ENCODE data around the gene NCOA1.
"Not testable (repeated sequence)": the region's sequence is repeated elsewhere in the genome, so short reads cannot be mapped to it uniquely, and the experiment has no call there.

NCOA1 gene

DNA sequence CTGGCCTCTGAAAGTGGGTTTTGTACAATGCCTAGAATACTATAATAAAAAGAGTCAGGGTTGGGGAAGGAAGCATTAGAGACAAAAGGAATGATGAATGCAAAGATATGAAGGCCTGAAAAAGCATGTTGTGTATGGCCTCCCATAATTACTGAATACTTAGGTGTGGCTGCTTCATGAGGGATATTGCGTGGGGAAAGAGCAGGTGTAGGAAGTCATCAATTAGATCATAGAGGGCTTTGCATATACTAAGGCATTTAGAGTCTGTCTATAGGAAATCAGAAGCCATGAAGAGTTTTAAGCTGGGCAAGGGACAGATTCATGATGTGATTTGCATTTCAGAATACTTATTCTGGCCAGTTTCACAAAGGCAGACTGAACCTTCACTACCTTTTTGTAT is 48.2 kb downstream of the NCOA1 start:
- DNase-seq (ENCODE audit: low read depth): no peak

- DNase-seq (ENCODE audit: low read depth): no peak
These were observed 49.0 kb downstream of the NCOA1 start for GRCh38 chr2:24540011-24540477.

DNA sequence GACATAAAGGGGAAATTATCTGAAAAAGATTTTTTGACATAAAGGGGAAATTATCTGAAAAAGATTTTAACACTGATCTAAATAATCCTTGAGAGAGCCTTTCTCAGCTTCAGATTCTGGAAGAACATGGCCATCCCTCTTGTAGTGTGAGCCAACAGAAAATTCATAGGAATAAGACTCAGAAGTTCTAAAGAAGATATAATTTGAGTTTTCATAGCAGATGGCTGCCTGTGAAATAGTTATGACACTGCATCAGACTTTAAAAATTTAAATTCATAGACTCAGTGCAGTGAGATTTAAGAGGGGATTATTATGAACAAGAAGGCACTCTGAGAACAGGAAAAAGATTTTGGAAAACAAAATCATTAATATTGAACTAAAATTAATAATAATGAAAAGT is 50.6 kb downstream of the NCOA1 start:
- no peak for DNase-seq (ENCODE audit: low read depth)

GRCh38 chr2:24542269-24542872 is 51.3 kb downstream of the NCOA1 start:
- DNase-seq (ENCODE audit: low read depth): no peak

- DNase-seq (ENCODE audit: low read depth): no peak
These were observed 52.2 kb downstream of the NCOA1 start for GRCh38 chr2:24543252-24543651.

DNA sequence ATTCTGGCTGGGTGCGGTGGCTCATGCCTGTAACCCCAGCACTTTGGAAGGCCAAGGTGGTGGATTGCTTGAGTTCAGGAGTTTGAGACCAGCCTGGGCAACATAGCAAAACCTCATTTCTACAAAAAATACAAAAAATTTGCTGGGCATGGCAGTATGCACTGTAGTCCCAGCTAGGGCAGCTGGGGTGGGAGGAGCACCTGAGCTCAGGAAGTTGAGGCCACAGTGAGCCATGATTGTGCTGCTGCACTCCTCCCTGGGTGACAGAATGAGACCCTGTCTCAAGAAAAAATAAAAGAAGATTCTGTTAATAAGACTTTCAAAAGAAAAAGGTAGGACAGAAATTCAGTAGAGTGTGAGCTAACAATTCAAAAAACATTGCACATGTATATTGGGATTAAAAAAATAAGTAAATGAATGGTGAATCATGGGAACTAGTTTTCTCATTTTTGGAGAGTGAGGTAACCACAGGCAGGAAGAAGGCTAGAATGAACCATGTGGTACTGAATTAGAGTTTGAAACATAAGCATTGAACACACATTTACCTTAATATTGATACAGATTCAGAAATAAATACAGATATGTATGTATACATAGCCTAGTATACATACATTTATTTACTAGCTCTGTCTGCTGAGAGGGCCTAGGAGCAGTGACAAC is 53.5 kb downstream of the NCOA1 start:
- DNase-seq (ENCODE audit: low read depth): no peak

DNA sequence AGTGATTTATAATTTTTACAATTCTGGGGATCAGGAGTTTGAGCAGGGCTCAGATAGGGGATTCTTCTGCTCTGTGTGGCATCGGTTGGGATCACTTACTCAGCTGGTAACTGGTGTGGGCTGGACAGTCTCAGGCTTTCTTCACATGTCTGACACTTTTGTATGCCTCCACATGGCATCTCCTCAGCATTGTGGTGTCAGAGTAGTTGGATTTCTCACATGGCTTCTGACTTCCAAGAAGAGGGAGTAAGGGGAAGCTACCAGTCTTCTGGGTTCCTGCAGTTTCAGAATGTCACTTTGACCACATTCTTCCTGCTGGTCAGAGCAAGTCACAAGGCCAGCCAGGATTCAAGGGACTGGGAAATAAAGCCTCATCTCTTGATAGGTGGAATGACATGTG is 55.6 kb downstream of the NCOA1 start:
- DNase-seq (ENCODE audit: low read depth): no peak

DNA sequence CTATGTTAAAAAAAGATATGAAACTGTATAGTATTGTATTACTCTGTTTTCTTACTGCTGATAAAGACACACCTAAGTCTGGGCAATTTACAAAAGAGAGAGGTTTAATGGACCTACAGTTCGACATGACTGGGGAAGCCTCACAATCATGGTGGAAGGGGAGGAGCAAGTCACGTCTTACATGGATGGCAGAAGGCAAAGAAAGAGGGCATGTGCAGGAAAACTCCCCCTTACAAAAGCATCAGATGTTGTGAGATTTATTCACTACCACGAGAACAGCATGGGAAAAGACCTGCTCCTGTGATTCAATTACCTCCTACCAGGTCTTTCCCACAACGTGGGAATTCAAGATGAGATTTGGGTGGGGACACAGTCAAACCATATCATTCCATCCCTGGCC is 57.0 kb downstream of the NCOA1 start:
- no peak for DNase-seq (ENCODE audit: low read depth)

DNA sequence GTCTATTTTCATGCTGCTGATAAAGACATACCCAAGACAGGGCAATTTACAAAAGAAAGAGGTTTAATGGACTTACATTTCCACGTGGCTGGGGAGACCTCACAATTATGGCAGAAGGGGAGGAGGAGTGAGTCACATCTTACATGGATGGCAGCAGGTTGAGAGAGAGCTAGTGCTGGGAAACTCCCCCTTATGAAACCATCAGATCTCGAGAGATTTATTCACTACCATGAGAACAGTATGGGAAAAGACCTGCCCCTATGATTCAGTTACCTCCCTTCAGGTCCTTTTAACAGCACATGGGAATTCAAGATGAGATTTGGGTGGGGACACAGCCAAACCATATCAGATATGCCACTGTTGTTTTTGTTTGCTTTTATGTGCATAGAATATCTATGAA is 59.2 kb downstream of the NCOA1 start:
- DNase-seq (ENCODE audit: low read depth): not testable (repeated sequence)

GRCh38 chr2:24551016-24551415 is 60.0 kb downstream of the NCOA1 start:
- no peak for DNase-seq (ENCODE audit: low read depth)

GRCh38 chr2:24552836-24553235 is 61.8 kb downstream of the NCOA1 start:
- no peak for DNase-seq (ENCODE audit: low read depth)

GRCh38 chr2:24558781-24559472 is 67.9 kb downstream of the NCOA1 start:
- no peak for DNase-seq (ENCODE audit: low read depth)

- DNase-seq (ENCODE audit: low read depth): no peak
These were observed 68.5 kb downstream of the NCOA1 start for GRCh38 chr2:24559473-24560113.

- no peak for DNase-seq (ENCODE audit: low read depth)
These were observed 74.5 kb downstream of the NCOA1 start for GRCh38 chr2:24565537-24565936.

DNA sequence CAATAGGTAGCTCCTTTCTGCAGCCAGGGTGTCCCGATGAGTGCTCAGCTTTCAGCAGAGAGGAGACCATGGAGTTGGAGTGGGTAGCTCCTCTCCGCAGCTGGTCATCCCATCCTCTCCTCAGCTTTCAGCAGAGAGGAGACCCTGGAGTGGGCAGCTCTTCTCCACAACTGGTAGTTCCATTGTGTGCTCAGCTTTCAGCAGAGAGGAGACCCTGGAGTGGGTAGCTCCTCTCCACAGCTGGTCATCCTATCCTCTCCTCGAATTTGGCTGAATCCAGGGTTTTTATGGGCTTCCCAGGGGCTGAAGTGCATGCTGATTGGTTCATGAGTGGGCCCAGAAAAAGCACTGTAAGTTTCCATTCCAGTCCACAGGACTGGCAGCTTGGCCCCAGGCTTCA is 75.2 kb downstream of the NCOA1 start:
- no peak for DNase-seq (ENCODE audit: low read depth)

DNA sequence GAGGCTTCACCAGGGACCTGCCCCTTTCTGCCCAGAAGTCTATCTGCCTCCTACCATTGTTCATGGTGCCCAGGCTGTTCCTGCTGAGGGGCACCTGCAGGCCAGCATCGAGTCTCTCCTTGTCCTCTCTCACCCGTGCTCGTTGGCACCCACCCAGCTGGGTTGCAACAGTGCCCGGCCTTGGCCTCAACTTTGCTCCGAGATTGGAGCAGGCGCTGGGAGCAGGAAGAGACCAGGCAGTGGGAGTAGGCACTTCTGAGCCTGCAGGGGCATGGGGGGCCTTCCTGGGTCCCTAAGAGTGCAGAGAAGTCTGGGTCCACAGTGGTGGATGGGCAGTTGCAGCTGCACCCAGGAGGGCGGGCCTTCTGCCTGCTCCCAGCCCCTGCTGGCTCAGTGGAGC is 75.6 kb downstream of the NCOA1 start:
- no peak for DNase-seq (ENCODE audit: low read depth)

DNA sequence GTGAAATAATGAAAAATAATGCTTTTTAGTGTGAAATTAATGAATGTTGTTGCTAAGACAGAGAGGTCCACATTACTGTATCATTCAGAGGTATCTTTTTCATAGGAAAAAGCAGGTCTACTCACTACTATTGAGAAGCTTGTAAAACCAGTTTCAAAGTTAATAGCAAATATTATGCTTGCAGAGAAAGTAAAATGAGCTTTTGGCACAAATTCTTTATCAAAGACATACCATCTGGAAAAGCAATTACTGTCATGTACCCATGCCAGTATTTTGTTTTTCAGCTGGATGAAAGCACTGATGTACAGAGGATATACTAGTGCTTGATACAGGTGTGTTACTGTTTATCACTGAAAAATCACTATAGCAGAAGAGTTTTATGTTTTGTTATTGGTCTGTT is 77.5 kb downstream of the NCOA1 start:
- DNase-seq (ENCODE audit: low read depth): no peak

GRCh38 chr2:24569565-24569964 is 78.5 kb downstream of the NCOA1 start:
- not testable (repeated sequence) for DNase-seq (ENCODE audit: low read depth)

- DNase-seq (ENCODE audit: low read depth): no peak
These were observed 79.2 kb downstream of the NCOA1 start for GRCh38 chr2:24570225-24570624.

DNA sequence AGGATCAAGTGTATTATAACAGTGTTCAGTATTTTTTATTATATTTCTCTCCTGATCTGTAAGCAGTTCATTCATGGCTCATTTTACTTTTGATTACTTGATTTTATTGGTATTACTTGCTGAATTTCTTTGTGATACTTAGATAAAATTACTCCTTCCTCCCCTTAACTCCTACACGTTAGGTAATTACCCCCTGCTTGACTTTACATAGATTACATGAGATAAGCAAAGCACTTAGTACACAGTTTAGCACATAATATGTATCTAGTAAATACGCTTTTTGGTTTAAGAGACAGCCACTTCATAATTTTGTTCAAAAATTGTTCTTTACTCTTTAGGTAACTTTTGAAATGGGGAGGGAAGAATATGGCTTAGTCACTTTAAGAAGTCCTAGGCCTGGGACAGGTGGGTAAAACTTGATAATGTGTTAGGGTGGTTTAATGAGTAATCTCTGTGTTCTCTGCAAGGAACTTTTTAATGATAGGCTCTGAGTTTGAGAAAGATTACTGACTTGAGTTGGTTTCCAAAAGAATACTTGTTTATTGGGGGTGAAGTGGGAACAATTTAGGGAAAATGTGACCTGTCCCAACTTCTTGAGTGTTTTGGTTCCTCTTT is 80.9 kb downstream of the NCOA1 start:
- DNase-seq (ENCODE audit: low read depth): no peak

DNA sequence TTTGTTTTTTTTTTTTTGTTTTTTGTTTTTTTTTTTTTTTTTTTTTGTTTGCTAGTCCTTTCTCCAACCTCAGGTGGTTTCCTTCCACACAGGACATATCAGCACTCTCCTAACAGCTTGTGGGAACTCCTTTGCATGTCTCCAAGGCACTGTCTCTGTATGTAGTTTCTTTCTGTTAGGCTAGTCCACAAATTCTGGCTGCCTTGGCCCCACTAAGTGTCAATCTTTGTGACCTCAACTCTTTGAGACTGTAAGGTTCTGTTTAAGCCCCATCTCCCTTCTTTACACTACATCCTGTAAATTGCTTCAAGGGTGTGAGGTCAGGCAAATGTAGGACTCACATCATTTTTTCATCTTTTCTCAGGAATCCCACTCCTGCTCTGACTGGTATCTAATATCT is 85.1 kb downstream of the NCOA1 start:
- DNase-seq (ENCODE audit: low read depth): no peak

DNA sequence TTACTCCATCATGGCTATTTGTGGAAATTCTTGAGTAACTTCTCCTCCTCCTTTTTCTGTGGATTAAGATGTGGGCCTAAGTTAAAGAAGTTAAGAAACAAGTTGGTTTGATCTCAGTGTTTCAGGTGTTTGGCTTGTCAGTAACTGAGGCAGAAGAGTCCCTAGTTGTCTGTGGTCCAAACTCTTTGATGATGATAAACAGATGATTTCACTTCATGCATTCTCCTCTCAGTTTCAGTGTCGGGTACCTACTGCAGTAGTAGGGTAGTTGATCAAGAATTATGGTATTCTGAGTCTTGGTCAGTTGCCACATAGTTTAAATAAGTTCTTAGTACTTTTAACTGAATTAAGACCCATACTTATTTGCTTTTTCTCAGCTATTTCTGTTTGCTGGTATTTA is 85.6 kb downstream of the NCOA1 start:
- no peak for DNase-seq (ENCODE audit: low read depth)

- no peak for DNase-seq (ENCODE audit: low read depth)
These were observed 86.4 kb downstream of the NCOA1 start for GRCh38 chr2:24577481-24577880.

Data from activated T-cell treated with anti-CD3 and anti-CD28 coated beads for 24 hours (primary cell).